KMS-11 (cell line): ENCODE measurements around the gene CTNNA1.

ENCODE experiments used
- H2AFZ ChIP-seq: fragments of 200-600 bp; sonication (generic); 2 replicates; pipeline ENCODE4 v1.6.1; 2016; ENCODE audit warnings: antibody characterized with exemption, mixed run types, low read depth
- H3K27ac ChIP-seq: fragments of 200-600 bp; sonication (generic); 2 replicates; pipeline ENCODE4 v1.6.1; 2016; ENCODE audit warnings: mild to moderate bottlenecking, mixed run types
- H3K27me3 ChIP-seq: fragments of 200-600 bp; sonication (generic); 2 replicates; pipeline ENCODE4 v1.6.1; 2017; ENCODE audit warnings: mild to moderate bottlenecking, low read depth, mixed run types, moderate library complexity; ENCODE audit not compliant: insufficient read depth
- H3K36me3 ChIP-seq: fragments of 200-600 bp; sonication (generic); 2 replicates; pipeline ENCODE4 v1.6.1; 2017; ENCODE audit warnings: mild to moderate bottlenecking, mixed run types; ENCODE audit not compliant: insufficient read depth
- H3K4me1 ChIP-seq: fragments of 200-600 bp; sonication (generic); 2 replicates; pipeline ENCODE4 v1.6.1; 2016; ENCODE audit warnings: mild to moderate bottlenecking, low read depth, mixed run types; ENCODE audit not compliant: poor library complexity, severe bottlenecking
- H3K4me2 ChIP-seq: fragments of 200-600 bp; sonication (generic); 2 replicates; pipeline ENCODE4 v1.7.0; 2016; ENCODE audit warnings: mild to moderate bottlenecking, mixed run types
- H3K4me3 ChIP-seq: fragments of 200-600 bp; sonication (generic); IDR thresholded peaks from 2 replicates; pipeline ENCODE4 v1.6.1; 2017; ENCODE audit warnings: low read depth, low read length, mixed read lengths; ENCODE audit not compliant: insufficient read depth
- H3K79me2 ChIP-seq: fragments of 200-600 bp; sonication (generic); 2 replicates; pipeline ENCODE4 v1.6.1; 2016; ENCODE audit warnings: low read depth, mixed run types; ENCODE audit not compliant: insufficient read depth
- H3K9ac ChIP-seq: fragments of 200-600 bp; sonication (generic); 2 replicates; pipeline ENCODE4 v1.6.1; 2016; ENCODE audit warnings: mild to moderate bottlenecking, mixed run types
- H4K20me1 ChIP-seq: fragments of 200-600 bp; sonication (generic); 2 replicates; pipeline ENCODE4 v1.6.1; 2016; ENCODE audit warnings: mild to moderate bottlenecking, mixed run types; ENCODE audit not compliant: insufficient read depth
- TF ChIP-seq, protein P1 (sequence below): fragments of 200-600 bp; sonication (generic); conservative IDR thresholded peaks from 2 replicates; pipeline ENCODE4 v1.6.1; 2017; ENCODE audit warnings: low read depth, mild to moderate bottlenecking, antibody characterized with exemption, low read length, moderate library complexity, mixed read lengths

The CTNNA1 gene

GRCh38 chr5:138898742-138899141, 145.5 kb downstream of the CTNNA1 start:
- H3K4me3 ChIP-seq = no peak overlapping the region
- H3K27me3 ChIP-seq = no peaks in the 10 kb centered on the region
- H2AFZ ChIP-seq = no peak overlapping the region
- H3K79me2 ChIP-seq = no peaks in the 10 kb centered on the region
- H3K9ac ChIP-seq = no peak overlapping the region
- H4K20me1 ChIP-seq = no peaks in the 10 kb centered on the region
- H3K27ac ChIP-seq = no peak overlapping the region
- no peaks in the 10 kb centered on the region for H3K36me3 ChIP-seq
- H3K4me2 ChIP-seq = no peak overlapping the region
- H3K4me1 ChIP-seq = no peaks in the 10 kb centered on the region
- TF ChIP-seq, protein P1, sequence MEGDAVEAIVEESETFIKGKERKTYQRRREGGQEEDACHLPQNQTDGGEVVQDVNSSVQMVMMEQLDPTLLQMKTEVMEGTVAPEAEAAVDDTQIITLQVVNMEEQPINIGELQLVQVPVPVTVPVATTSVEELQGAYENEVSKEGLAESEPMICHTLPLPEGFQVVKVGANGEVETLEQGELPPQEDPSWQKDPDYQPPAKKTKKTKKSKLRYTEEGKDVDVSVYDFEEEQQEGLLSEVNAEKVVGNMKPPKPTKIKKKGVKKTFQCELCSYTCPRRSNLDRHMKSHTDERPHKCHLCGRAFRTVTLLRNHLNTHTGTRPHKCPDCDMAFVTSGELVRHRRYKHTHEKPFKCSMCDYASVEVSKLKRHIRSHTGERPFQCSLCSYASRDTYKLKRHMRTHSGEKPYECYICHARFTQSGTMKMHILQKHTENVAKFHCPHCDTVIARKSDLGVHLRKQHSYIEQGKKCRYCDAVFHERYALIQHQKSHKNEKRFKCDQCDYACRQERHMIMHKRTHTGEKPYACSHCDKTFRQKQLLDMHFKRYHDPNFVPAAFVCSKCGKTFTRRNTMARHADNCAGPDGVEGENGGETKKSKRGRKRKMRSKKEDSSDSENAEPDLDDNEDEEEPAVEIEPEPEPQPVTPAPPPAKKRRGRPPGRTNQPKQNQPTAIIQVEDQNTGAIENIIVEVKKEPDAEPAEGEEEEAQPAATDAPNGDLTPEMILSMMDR = no peak

DNA sequence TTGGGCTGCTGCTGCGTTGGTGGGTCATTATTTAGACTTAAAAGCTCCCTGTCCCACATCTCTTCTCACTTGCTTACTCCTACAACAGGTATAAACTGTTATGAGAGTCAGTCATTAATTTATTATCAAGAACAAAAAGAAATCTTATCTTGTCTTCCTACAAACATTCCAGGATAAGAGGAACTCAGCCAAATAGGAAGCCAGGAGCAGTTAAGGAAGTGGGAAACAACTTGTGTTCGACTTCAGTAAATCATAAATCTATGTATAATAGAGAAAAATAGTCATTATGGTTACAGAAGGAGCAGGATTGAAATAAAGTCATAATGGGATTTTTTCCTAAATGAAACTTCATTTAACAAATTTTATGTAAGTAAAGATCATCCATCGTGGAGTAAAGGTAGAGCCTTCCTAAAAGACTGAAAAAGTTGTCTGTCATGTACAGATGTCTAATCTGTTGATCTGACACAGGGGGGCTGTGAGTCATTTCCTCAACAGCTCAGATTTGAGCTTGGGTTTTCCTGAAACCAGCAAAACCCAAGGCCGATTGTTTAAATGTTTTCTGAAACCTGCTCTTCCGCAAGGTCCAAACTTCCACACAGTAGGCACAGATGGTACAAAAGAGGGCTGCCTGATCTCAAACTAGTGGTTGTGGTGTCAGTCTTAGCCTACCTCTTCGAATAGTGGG, 147.2 kb downstream of the CTNNA1 start:
- Histone ChIP-seq H2AFZ (no peak overlapping the region), H3K79me2 (no peaks in the 10 kb centered on the region), H3K27me3 (no peaks in the 10 kb centered on the region), H3K27ac (no peak overlapping the region), H3K4me2 (no peak overlapping the region), H3K36me3 (no peaks in the 10 kb centered on the region), H3K9ac (no peak overlapping the region), H3K4me3 (no peak overlapping the region), H3K4me1 (no peaks in the 10 kb centered on the region), H4K20me1 (no peaks in the 10 kb centered on the region)
- TF ChIP-seq, protein P1 = no peak

- no peak overlapping the region for H3K4me2 ChIP-seq
- no peaks in the 10 kb centered on the region for H3K79me2 ChIP-seq
- no peak overlapping the region for H3K4me3 ChIP-seq
- no peaks in the 10 kb centered on the region for H3K36me3 ChIP-seq
- H2AFZ ChIP-seq = no peak overlapping the region
- no peaks in the 10 kb centered on the region for H4K20me1 ChIP-seq
- H3K9ac ChIP-seq = no peak overlapping the region
- TF ChIP-seq, protein P1 = no peak
- no peak overlapping the region for H3K27ac ChIP-seq
- H3K27me3 ChIP-seq = no peaks in the 10 kb centered on the region
- H3K4me1 ChIP-seq = no peaks in the 10 kb centered on the region
Measured at GRCh38 chr5:138901716-138902115, 148.5 kb downstream of the CTNNA1 start.

- TF ChIP-seq, protein P1 = no peak
- Histone ChIP-seq H3K4me2 (no peak overlapping the region), H3K79me2 (no peaks in the 10 kb centered on the region), H2AFZ (no peak overlapping the region), H3K4me3 (no peak overlapping the region), H3K4me1 (no peaks in the 10 kb centered on the region), H4K20me1 (no peaks in the 10 kb centered on the region), H3K27ac (no peak overlapping the region), H3K27me3 (no peaks in the 10 kb centered on the region), H3K9ac (no peak overlapping the region), H3K36me3 (no peaks in the 10 kb centered on the region)
Measured at GRCh38 chr5:138903130-138903775, 150.0 kb downstream of the CTNNA1 start.
